HG03108 (cell line): ENCODE results near the gene ARL5A.
"Not testable (repeated sequence)": the region's sequence is repeated elsewhere in the genome, so short reads cannot be mapped to it uniquely, and the experiment has no call there.

Experiments used
- ATAC-seq: cut with Tn5 transposase; IDR thresholded peaks from one replicate; pipeline ENCODE4 v1.9.1; 2021; ENCODE audit warnings: moderate library complexity; ENCODE audit not compliant: unreplicated experiment

Gene ARL5A, protein sequence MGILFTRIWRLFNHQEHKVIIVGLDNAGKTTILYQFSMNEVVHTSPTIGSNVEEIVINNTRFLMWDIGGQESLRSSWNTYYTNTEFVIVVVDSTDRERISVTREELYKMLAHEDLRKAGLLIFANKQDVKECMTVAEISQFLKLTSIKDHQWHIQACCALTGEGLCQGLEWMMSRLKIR

DNA sequence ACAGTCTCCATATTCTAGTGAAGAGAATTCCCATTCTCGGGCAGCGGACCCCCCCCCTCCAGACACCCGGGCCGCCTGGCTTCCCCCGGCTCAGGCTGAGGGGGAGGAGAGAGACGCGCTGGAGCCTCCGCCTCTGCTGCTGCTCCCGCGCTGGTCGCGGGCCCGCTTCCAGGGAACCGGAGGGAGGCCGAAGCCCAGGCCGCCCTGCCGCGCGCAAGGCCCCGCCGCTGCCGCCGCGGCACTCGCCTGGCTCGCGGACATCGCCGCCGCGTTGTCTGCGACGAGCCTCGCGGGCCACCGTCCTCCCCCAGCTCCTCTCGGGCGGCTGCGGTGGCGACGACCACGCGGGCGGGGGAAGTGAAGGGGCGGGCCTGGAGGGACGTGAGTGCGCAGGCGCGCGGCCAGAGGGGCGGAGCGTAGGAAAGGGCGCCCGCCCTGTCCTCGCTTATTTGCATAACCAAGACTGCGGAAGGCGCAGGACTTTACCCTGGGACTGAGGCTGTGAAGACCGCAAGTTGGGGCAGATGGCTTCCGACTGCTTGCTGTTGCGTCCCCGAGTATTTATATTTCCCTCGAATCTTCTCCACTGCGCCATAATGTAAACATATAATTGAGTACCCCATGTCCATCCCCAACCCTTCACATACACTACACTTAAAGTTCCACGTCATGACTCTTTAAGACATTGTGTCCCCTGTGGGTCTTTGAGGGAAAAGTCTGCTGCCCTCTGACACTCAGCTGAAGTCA is at the start of gene ARL5A:
Gene ARL5A, minus strand, starts transcription at position 279 of the 747 bp plus-strand sequence. Its CDS starts 245 bp downstream, at position 34.
- ATAC-seq: peak; percentile 96

DNA sequence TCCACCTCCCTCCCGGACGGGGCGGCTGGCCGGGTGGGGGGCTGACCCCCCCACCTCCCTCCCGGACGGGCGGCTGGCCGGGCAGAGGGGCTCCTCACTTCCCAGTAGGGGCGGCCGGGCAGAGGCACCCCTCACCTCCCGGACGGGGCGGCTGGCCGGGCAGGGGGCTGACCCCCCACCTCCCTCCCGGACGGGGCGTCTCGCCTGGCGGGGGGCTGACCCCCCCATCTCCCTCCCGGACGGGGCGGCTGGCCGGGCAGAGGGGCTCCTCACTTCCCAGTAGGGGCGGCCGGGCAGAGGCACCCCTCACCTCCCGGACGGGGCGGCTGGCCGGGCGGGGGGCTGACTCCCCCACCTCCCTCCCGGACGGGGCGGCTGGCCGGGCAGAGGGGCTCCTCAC is 47.4 kb upstream of the ARL5A start:
- ATAC-seq: not testable (repeated sequence)

DNA sequence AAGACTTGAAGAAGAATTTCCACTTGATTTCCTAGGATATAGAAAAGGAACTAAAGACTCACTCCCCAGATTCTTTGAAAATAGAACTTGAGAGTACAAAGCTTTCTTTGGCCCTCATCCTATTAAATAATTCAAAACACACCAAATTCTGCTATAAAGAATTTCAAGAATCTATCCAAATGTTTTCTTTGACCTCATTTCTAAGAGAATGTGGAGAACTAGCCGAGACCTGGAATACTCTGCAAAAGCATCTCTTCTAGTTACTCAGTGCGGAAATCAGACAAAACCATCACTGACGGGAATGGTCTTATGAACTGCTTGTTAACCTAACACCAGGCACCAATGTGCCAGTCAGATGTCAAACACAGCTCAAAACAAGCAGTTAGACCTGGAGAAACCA is 44.2 kb upstream of the ARL5A start:
- no peak for ATAC-seq

DNA sequence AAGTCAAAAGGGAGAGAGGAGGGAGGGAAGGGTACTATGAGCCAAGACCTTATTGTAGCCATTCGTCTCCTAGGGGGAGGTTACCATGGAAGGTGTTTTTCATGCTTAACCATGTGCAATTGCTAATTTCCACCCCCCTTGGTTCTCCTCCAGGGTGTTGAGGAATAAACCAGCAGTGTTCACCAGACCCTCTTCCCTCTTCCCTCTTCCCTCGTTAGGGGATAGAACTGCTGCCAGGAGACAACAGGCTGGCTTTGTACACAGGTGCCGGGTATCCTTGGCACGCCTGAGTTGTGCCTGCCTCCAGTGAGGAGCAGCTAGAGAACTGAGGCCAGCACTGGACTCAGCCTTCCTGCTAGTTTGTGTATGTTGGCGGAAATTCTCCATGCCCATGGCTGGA is 41.1 kb upstream of the ARL5A start:
- no peak for ATAC-seq

DNA sequence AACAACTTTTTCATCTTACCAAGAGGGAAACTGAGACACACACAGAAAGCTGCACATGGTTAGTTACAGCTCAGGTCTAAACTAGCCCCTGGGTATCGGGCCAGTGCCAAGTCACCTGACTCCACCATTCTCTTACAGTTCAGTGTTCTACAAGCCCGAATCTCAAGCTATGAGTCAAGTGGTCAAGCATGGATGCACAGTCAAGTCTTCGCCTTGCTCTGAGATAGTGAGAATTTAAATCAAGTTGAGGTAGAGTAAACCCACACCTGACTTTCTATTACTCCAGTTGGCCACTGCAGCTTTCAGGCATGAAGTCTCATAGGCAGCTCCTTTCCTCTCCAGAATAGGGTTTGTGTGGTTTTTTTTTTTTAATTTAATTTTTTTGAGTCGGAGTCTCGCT is 34.5 kb upstream of the ARL5A start:
- ATAC-seq: peak; percentile 99

DNA sequence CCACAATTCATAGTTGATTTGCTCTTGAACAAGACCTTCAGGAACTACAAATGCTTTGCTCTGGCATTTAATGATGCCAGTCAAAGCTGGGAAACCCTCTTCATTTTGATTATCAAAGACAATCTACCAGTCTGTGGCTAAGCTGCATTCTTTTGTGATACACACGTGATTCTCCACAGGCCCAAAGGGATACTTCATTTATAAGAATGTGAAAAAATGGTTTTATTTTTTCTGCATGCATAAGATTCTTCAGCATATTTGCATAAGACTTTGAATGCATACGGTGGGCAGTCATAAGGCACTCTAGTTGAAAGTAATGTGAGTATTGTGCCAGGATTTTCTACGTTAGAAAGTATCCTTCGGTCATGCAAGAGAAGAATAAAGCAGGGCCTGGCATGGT is 33.0 kb upstream of the ARL5A start:
- ATAC-seq: no peak

DNA sequence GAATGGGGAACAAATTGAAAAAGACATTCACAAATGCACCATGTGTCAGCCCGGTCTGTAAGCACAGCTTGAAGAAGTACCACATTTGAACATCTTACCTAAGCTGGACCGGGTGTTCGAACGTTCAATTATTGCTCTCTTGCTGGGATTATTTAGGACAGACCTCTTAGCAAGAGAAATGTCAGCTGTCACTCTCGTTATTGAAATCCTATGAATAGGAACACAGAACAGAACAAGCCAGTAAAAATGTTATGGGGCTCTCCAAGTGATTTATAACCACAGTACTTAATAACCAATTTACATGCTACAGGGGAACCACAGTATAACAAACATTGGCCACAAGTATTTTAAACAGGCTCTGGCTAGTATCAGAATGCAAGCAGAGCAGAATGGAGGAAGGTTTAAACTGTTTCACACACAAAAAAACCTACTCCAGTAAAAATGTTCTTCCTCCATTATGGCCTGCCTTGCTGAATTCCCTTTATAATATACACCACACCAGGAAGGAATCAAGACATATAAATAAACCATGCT is 32.5 kb upstream of the ARL5A start:
- no peak for ATAC-seq

DNA sequence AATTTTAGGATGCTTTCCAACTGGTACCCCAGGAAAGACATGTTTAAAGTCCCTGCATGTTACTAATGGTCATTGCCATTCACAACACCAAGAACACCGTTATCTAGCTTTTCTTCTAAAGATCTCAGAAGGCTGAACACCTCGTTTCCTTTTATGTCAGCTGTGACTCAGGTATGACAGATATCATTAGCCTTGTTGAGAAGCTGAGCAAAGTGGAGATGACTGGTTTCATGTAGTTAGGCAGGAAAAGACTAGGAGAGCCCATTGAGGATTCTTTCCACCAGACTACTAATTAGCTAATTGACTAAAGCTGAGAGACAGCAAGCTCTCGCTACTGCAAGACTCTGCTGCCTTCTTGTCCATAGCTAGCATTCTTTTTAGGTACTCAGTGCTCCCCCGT is 32.0 kb upstream of the ARL5A start:
- ATAC-seq: no peak

DNA sequence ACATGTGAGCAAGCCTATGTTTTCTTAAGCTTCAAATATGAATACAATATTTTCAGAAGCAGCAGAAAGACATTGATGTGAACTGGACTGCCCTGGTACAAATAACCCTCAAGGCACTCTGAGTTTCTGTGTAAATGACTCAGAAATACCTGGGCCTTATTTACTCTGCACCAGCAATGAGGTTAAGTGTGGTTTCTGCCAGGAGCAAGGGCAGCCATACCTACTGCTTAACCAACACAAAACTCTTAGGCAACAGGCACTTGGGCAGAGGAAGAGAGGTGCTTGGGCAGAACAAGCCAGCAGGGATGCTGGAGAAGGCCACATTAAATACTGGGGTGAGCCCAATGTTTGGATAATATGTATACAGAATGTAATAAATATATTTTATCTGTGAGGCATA is 29.4 kb upstream of the ARL5A start:
- ATAC-seq: no peak

DNA sequence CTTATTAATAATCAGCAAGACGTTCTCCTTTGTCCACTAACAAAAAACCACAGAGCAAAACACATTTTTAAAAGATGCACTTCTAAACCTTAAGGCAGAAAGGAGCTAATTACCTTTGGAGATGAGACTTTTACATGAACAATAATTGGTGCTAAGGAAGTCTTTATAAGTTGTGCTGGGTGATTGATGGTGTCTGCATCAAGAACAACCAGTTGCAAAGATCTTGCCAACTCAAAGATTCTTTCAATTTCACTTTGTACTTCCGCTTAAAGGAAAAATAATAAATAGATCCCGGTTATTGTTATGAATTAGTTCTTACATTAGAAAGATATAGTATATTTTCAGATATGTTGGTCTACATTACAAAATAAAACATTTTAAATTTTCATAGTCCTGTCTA is 26.9 kb upstream of the ARL5A start:
- no peak for ATAC-seq

DNA sequence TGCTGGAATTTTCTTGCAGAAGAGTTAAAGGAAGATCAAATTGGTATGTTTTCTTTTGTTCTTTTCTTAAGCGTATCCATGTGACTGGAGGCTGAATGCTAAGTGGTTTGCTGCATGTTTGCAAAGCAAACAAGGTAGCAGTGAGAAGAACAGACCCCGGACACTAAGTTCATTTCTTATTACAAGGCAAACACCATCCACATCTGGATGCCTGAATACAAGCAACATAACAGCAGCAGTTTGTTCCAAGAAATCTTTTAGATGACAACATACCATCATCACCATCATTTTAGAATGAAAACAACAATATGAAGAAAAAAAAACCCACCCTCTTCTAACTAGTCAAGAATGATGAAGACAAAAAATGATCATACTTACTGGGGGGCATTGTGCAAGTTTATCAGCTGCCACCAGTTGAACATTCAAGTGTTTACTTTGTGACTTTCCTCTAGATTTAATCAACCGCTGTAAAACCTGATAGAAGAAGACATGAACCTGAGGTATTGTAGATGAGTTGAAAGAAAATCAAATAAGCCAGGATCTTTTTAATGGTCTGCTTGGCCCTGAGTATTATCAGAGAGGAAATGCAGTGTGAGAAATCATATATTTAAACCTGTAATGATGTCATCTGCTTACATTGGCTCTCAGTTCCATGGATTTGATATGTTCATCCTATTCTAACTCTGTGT is 25.0 kb upstream of the ARL5A start:
- no peak for ATAC-seq

DNA sequence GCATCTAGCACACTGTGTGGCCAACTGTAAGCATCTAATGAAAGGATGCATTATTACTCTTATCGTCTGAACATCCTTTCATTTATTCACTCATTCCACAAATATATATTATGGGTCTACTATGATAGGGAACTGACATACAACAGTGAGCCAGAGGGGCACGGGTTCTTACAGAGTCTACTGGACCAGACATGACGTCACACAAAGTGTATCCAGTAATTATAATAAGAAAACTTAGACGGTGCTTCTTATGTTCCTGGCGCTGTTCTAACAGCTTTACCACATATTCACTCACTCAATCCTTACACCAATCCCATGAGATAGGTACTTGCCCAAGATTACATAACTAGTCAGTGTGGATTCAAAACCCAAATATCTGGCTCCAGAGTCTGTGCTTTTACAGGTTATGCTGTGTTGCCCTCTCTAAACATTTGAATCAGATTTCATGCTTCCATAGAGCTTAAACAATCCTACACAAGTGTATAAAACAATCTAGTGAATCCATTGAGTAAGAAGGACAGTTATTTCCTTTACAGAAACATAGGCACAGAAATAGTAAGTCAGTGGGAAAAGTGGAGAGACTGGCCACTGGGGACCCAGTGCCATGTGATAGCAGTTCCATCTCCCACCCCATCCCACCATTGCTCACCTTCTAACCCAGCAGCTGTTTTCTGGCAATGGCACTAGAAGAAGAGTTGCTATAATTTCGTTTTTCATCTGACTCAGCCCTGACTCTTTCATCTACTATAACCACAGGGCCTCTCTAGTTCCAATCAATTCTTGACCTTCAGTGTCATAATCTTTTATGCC is 24.2 kb upstream of the ARL5A start:
- ATAC-seq: no peak

DNA sequence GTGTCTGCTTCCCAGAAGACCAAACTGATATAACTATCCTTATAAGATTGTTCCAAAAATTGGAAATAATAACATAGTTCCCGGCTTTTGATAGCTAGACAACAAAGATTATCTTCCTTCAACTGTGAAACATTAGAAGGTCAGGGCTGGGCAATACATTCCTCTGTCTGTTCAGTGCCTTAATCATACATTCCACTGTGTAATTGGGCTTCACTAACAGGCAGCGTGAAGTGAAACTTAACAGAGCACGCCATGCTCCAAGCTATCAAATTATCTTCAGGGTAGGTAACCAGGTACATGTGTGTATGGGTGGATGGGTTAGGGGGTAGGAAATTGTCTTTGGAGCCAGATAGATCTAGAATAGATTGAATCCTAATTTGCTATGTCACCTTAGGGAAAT is 23.5 kb upstream of the ARL5A start:
- ATAC-seq: no peak

DNA sequence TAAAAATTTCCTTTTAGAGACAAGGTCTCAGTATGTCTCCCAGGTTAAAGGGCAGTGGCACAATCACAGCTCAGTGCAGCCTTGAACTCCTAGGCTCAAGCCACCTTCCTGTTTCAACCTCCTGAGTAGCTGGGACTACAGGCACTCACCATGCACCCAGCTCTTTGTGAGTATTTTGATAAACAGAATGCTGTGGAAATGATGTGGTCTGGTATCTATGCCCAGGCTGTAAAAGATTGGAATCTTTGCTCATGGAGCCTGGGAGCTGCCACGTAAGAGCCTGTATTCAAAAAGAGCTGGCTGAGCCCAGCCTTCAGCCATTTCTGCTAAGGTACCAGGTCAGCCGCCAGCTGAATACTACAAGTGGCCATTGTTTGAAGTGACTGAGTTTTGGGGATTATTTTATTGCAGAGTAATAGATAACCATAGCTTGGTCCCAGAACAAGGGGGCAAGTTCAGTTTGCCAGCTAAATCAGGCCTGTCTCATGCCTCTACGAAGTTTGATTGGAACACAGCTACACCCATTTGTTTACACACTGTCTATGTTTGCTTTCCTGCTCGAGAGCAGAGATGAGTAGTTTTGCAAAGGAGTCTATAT is 21.3 kb upstream of the ARL5A start:
- ATAC-seq: no peak

DNA sequence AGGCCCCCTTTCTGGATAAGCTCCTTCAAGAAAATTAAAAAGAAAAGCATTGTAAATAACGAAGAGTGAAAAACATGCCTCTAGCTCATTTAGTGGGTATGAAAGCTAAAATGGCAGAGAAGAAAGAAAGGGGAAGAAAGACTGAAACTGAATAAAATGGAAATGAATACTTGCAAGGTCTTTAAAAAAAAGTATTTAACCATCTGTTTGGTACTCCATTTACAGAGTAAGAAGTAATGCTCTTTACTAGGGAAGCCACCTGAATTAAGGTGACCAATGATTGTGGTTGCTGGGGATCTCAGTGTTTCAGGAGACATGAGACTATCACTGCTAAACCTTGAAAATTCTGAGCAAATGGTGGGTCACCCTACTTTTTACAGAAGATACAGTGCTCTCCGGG is 17.7 kb upstream of the ARL5A start:
- ATAC-seq: peak; percentile 41

DNA sequence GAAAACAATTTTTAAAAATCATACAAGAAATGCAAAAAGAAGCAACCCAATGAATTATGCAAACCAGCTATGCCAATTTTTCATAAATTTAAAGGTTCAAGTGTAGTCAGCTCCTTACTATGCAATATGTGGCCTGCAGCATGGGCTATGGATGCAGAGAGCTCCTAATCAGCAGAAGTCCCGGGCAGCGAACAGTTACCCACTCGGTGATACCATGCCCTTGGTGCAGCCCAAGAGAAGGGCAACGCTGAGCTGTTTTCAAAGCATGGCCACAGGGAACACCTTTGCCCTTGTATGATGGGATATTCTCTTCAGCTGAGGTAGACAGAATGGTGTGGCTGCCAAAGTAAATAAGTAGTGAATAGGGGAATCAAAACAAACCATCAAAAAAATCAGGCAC is 17.3 kb upstream of the ARL5A start:
- no peak for ATAC-seq

DNA sequence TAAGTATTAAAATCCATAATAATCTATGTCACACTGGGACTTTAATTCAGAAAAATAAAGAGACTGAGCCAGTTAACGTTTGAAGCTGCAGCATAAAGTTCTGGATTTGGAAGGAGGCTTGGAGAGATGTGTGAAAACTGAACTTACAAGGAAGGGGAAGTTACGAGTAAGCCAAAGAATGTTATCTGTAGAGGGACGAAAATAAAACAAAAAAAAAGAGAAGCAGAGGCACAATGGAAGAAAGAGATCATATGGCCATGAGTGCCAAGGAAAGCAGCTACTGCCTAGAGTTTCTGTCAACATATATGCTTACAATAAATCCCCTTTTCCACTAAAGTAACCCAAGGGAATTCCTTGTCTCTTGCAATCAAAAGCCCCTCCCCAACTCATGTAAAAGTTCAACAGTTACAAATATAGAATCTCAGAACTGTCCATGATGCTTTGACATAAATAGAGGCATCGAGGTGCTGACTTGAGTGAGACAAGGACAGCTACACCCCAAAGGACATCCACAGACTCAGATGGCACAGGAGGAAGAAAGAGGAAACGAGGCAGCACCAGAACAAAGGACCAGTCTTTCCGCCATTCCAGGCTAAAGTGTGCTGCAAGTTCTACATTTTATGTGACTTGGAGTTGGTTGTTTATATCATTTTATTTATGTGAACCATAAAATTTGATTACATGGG is 16.1 kb upstream of the ARL5A start:
- no peak for ATAC-seq

DNA sequence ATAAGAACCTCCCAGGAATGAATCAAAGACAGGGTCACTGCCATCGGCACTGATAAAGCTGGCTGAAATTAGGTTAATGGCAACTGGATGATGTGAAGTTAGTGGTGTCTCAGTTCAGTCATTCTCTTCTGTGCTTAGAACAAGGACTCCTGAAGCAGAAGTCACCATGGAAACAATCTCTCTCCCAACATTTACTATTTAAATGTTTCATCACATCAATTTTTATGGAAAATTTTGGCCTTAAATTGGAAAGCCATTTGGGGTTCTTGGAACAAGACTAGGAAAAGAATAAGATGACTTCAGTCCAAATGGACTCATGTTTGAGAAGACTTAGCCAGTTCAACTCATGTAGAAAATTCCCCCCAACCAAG is 15.5 kb upstream of the ARL5A start:
- no peak for ATAC-seq

DNA sequence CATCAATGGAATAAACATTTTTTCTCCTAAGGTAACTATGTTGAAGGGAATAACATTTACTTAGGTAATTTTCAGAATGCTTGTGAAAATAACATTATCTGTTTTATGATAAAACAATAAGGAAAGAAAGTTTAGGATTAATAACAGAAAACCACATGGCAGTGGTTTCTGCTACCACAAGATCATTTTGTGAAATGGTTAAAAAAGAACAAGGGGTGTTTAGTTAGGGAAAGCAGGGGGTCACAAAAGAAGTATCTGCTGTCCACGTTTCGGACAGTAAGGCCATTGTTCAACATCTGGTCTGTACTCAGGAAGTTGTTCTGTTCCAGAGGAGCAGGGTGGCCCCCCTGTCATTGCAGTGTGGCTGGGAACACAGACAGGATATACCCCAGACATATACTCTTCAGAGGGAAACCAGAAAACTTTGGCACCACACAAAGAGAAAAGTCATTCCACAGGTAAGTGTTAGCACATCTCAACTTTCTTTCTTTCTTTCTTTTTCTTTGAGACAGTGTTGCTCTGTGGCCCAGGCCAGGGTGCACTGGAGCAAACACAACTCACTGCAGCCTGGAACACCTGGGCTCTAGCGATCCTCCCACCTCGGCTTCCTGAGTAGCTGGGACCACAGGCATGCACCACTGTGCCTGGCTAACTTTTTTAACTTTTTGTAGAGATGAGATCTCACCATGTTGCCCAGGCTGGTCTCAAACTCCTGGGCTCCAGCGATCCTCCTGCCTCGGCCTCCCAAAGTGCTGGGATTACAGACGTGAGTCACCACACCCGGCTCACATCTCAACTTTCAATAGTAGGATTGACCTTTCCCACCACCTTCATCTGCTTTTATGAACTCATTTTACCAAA is 14.8 kb upstream of the ARL5A start:
- ATAC-seq: peak; percentile 30
